Body of pancreas (tissue), 4 donors: ENCODE measurements around the gene CHST13. TPM values are rescaled to one million over a fixed set of nuclear protein-coding genes. Genes with fewer than 3 reads are reported as not detected.

Experiments
- ATAC-seq: fragments of 150-250 bp; one replicate; pipeline ENCODE4 v1.9.1; 2016
- DNase-seq, 4 donors: peaks; one replicate each; pipeline ENCODE4 v3.0.0-alpha.2; 2019
- H3K27ac ChIP-seq, 4 donors: fragments of 200-600 bp; sonication (generic); 1 replicate in 3 of 4; 2 replicates in 1 of 4; pipeline versions ENCODE4 v1.5.1 to v1.6.1; 2016 to 2019; ENCODE audit warnings: mild to moderate bottlenecking in 1 of 4, mixed read lengths in 1 of 4, moderate library complexity in 1 of 4
- H3K27me3 ChIP-seq, 2 donors: fragments of 200-600 bp; sonication (generic); one replicate each; pipeline ENCODE4 v1.6.0; 2016; ENCODE audit warnings: mild to moderate bottlenecking in 1 of 2
- H3K36me3 ChIP-seq, 2 donors: fragments of 200-600 bp; sonication (generic); replicated peaks in 1 of 2; 2 replicates each; pipeline ENCODE4 v1.5.1; 2016; ENCODE audit warnings: low read depth in 2 of 2; ENCODE audit not compliant: insufficient read depth in 1 of 2
- H3K4me1 ChIP-seq: fragments of 200-600 bp; sonication (generic); one replicate; pipeline ENCODE4 v1.6.0; 2016
- H3K4me3 ChIP-seq, 2 donors: fragments of 200-600 bp; sonication (generic); 1 replicate in 1 of 2; 2 replicates in 1 of 2; pipeline ENCODE4 v1.5.1; 2016 to 2019
- H3K9me3 ChIP-seq, 3 donors: fragments of 200-600 bp; sonication (generic); 1 replicate in 2 of 3; 2 replicates in 1 of 3; pipeline ENCODE4 v1.5.1; 2016
- CTCF ChIP-seq, 7 experiments: fragments of 450-650 bp in 4 of 7; fragments of 200-600 bp in 3 of 7; sonication (generic) in 3 of 7; IDR thresholded peaks; one replicate each; pipeline ENCODE4 v1.5.1; 2016 to 2019; ENCODE audit warnings: antibody characterized with exemption in 7 of 7
- POLR2A ChIP-seq, 3 donors: fragments of 450-650 bp; IDR thresholded peaks; one replicate each; pipeline ENCODE4 v1.6.1; 2016; ENCODE audit warnings: antibody characterized with exemption in 3 of 3, mild to moderate bottlenecking in 2 of 3
- WGBS, 2 donors: methylation state at CpG; one replicate each; pipeline ENCODE4 v1.1.5; 2017; 5-methylcytosine and 5-hydroxymethylcytosine counted together
- intact Hi-C: fragments of 100-400 bp; cut with DNase I; formaldehyde crosslinking; loops from one replicate; pipeline ENCODE4 v1.15.1; 2023
- total RNA-seq, 2 donors: library from RNA; depleted of rRNA; stranded (reverse); fragments of >200 nt; gene quantifications; one replicate each; pipeline ENCODE4 v1.1.0, GENCODE V29; 2016

CHST13 gene
- total RNA-seq, 2 donors from 2014 or later = 2.3 TPM; not detected in 1

- TF ChIP-seq CTCF (IDR thresholded peaks at IDR 0.05) = no peak
- no peak for TF ChIP-seq POLR2A (IDR thresholded peaks at IDR 0.05)
- no peaks in the 10 kb centered on the region for H3K27me3 ChIP-seq
- ATAC-seq (no peak), DNase-seq (no peak)
- H3K27ac ChIP-seq = no peak overlapping the region
- no peak overlapping the region for H3K4me3 ChIP-seq
- H3K9me3 ChIP-seq = no peaks in the 10 kb centered on the region
- WGBS, 2 donors = 64 to 69% methylated on average over 10 to 12 of the region's 12 CpGs
- intact Hi-C loops = no loop called here
- no peaks in the 10 kb centered on the region for H3K36me3 ChIP-seq
- no peaks in the 10 kb centered on the region for H3K4me1 ChIP-seq
These were observed 29.6 kb upstream of the CHST13 start for GRCh38 chr3:126494204-126494969.

- H3K36me3 ChIP-seq = no peaks in the 10 kb centered on the region
- TF ChIP-seq CTCF (IDR thresholded peaks at IDR 0.05) (no peak), POLR2A (IDR thresholded peaks at IDR 0.05) (no peak)
- H3K27me3 ChIP-seq = no peaks in the 10 kb centered on the region
- intact Hi-C loops = no loop called here
- ATAC-seq (no peak), DNase-seq (no peak)
- no peaks in the 10 kb centered on the region for H3K9me3 ChIP-seq
- no peaks in the 10 kb centered on the region for H3K4me1 ChIP-seq
- H3K27ac ChIP-seq = no peak overlapping the region
- no peak overlapping the region for H3K4me3 ChIP-seq
- WGBS, 2 donors = 61 to 65% methylated on average over 4 to 6 of the region's 6 CpGs
These were observed 29.1 kb upstream of the CHST13 start for GRCh38 chr3:126494970-126495230.

DNA sequence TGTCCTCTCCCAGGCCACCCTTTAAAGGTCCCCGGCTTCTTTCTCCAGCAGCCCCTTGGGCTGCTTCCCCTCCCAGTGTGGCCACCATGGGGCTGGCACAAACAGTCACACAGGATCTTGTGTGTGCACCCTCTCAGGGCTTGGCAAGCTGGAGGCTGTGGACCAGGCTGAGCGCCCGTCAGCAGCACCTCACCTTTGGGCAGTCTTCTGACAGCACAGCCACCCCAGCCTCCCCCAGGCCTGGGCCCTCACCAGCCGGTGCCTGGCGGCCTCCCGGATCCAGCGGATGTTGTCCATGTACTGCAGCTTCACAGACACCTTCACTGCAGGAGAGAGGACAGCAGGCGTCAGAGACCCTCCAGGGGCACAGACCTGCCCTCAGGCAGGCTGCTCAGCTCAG is 28.2 kb upstream of the CHST13 start:
- Histone ChIP-seq H3K9me3 (no peaks in the 10 kb centered on the region), H3K4me3 (no peak overlapping the region), H3K4me1 (no peaks in the 10 kb centered on the region), H3K36me3 (no peaks in the 10 kb centered on the region), H3K27ac (no peak overlapping the region), H3K27me3 (no peaks in the 10 kb centered on the region)
- 89 to 92% methylated on average over 7 to 8 of the region's 8 CpGs for WGBS, 2 donors
- no peak for TF ChIP-seq CTCF (IDR thresholded peaks at IDR 0.05)
- no peak for TF ChIP-seq POLR2A (IDR thresholded peaks at IDR 0.05)
- no peak for ATAC-seq
- intact Hi-C loops = no loop called here
- no peak for DNase-seq

GRCh38 chr3:126496894-126497850 is 26.8 kb upstream of the CHST13 start:
- Histone ChIP-seq H3K27me3 (no peaks in the 10 kb centered on the region), H3K4me3 (no peak overlapping the region), H3K36me3 (no peaks in the 10 kb centered on the region), H3K27ac (no peak overlapping the region), H3K4me1 (no peaks in the 10 kb centered on the region), H3K9me3 (no peaks in the 10 kb centered on the region)
- 64 to 75% methylated on average over 12 to 20 of the region's 21 CpGs for WGBS, 2 donors
- no peak for DNase-seq
- intact Hi-C loops = no loop called here
- ATAC-seq = no peak
- no peak for TF ChIP-seq CTCF (IDR thresholded peaks at IDR 0.05)
- TF ChIP-seq POLR2A (IDR thresholded peaks at IDR 0.05) = no peak
